Activated T-cell treated with anti-CD3 and anti-CD28 coated beads for 1 hour (primary cell): ENCODE results near the gene MRM1.

Source experiments
- DNase-seq: peaks from one replicate; pipeline ENCODE4 v3.0.0-alpha.2; 2020; ENCODE audit warnings: low read depth

Gene MRM1

GRCh38 chr17:36631022-36631421 is 29.6 kb downstream of the MRM1 start:
- DNase-seq = no peak

- no peak for DNase-seq
These were observed 31.8 kb downstream of the MRM1 start for GRCh38 chr17:36632916-36633771.

- no peak for DNase-seq
These were observed 39.0 kb downstream of the MRM1 start for GRCh38 chr17:36640346-36640745.

GRCh38 chr17:36640836-36641235 is 39.5 kb downstream of the MRM1 start:
- no peak for DNase-seq

- DNase-seq = no peak
These were observed 40.0 kb downstream of the MRM1 start for GRCh38 chr17:36641331-36641876.

- no peak for DNase-seq
These were observed 40.8 kb downstream of the MRM1 start for GRCh38 chr17:36641877-36642845.

GRCh38 chr17:36643086-36643685 is 41.8 kb downstream of the MRM1 start:
- DNase-seq = no peak

GRCh38 chr17:36645422-36645821 is 44.0 kb downstream of the MRM1 start:
- no peak for DNase-seq

- DNase-seq = no peak
These were observed 46.3 kb downstream of the MRM1 start for GRCh38 chr17:36647636-36648035.

GRCh38 chr17:36650096-36650775 is 48.9 kb downstream of the MRM1 start:
- no peak for DNase-seq

- DNase-seq = no peak
These were observed 52.0 kb downstream of the MRM1 start for GRCh38 chr17:36653374-36653773.

- DNase-seq = no peak
These were observed 52.5 kb downstream of the MRM1 start for GRCh38 chr17:36653856-36654255.

GRCh38 chr17:36655726-36656125 is 54.3 kb downstream of the MRM1 start:
- DNase-seq = no peak

GRCh38 chr17:36657390-36657762 is 56.0 kb downstream of the MRM1 start:
- no peak for DNase-seq

- no peak for DNase-seq
These were observed 56.5 kb downstream of the MRM1 start for GRCh38 chr17:36657763-36658490.
